H1 (cell line): ENCODE data around the gene SPTBN4. TPM values are rescaled to one million over a fixed set of nuclear protein-coding genes. Genes with fewer than 3 reads are reported as not detected.

Experiments
- CTCF ChIA-PET: fragments of 300-600 bp; sonication (Branson Sonifier 250); formaldehyde crosslinking; loops from one replicate; lab custom pipeline; 2021; ENCODE audit not compliant: partially characterized antibody; lab: Charles Lee
- POLR2A ChIA-PET: fragments of 300-600 bp; sonication (Branson Sonifier 250); formaldehyde crosslinking; loops from one replicate; lab custom pipeline; 2021; ENCODE audit warnings: inconsistent platforms; ENCODE audit not compliant: partially characterized antibody; lab: Charles Lee
- DNase-seq, 2 experiments: peaks; one replicate each; pipeline versions ENCODE4 v3.0.0 to v3.0.0-alpha.2; 2010 to 2022; ENCODE audit warnings: low spot score in 2 of 2, low read depth in 1 of 2, mixed read lengths in 1 of 2
- FAIRE-seq: peaks from 2 replicates; lab custom pipeline; 2011; peaks lifted over from hg19 to GRCh38; lab: Jason Lieb, UNC
- H2AFZ ChIP-seq: 2 replicates; pipeline ENCODE4 v1.8.1; 2012; ENCODE audit warnings: low read length, inconsistent platforms
- H2AK5ac ChIP-seq: 2 replicates; pipeline ENCODE4 v1.6.1; 2013; ENCODE audit warnings: low read depth, low read length
- H2BK120ac ChIP-seq: replicated peaks from 2 replicates; pipeline ENCODE3; 2013; ENCODE audit warnings: low read depth, low read length, inconsistent platforms
- H2BK12ac ChIP-seq: 2 replicates; pipeline ENCODE4 v1.6.1; 2013; ENCODE audit warnings: low read depth, low read length
- H2BK15ac ChIP-seq: 2 replicates; pipeline ENCODE4 v1.6.1; 2013; ENCODE audit warnings: low read length
- H2BK20ac ChIP-seq: 2 replicates; pipeline ENCODE4 v1.6.1; 2013; ENCODE audit warnings: low read length
- H2BK5ac ChIP-seq: 2 replicates; pipeline ENCODE4 v1.6.1; 2013; ENCODE audit warnings: low read depth, low read length
- H3K14ac ChIP-seq: 2 replicates; pipeline ENCODE4 v1.6.1; 2013; ENCODE audit warnings: inconsistent platforms; ENCODE audit not compliant: insufficient read length
- H3K18ac ChIP-seq: 2 replicates; pipeline ENCODE4 v1.6.1; 2013; ENCODE audit warnings: low read length; ENCODE audit errors: extremely low read depth
- H3K23ac ChIP-seq: 2 replicates; pipeline ENCODE4 v1.6.1; 2013; ENCODE audit warnings: inconsistent platforms; ENCODE audit not compliant: insufficient read length
- H3K23me2 ChIP-seq: 2 replicates; pipeline ENCODE4 v1.6.1; 2013; ENCODE audit warnings: low read depth, low read length
- H3K27ac ChIP-seq: 2 replicates; pipeline ENCODE4 v1.6.1; 2011; ENCODE audit warnings: low read depth, low read length, inconsistent platforms
- H3K27me3 ChIP-seq, 4 experiments: replicated peaks in 1 of 4; 1 replicate in 1 of 4; 2 replicates in 3 of 4; pipeline versions ENCODE4 v1.6.1 to v1.8.1; 2011 to 2013; ENCODE audit warnings: low read length in 3 of 4, mild to moderate bottlenecking in 3 of 4, inconsistent platforms in 2 of 4, mixed read lengths in 2 of 4, moderate library complexity in 1 of 4; ENCODE audit not compliant: control insufficient read depth in 3 of 4, insufficient read depth in 3 of 4; ENCODE audit errors: extremely low read depth in 1 of 4
- H3K36me3 ChIP-seq, 4 experiments: 2 replicates each; pipeline versions ENCODE4 v1.6.1 to v1.8.1; 2011 to 2013; ENCODE audit warnings: mild to moderate bottlenecking in 4 of 4, low read length in 3 of 4, moderate library complexity in 2 of 4, control low read depth in 1 of 4, inconsistent platforms in 1 of 4; ENCODE audit not compliant: insufficient read depth in 4 of 4, control insufficient read depth in 2 of 4
- H3K4ac ChIP-seq: replicated peaks from 2 replicates; pipeline ENCODE3; 2013; ENCODE audit warnings: low read length, low read depth, mixed read lengths, inconsistent platforms; ENCODE audit not compliant: insufficient read length
- H3K4me1 ChIP-seq, 4 experiments: replicated peaks in 1 of 4; 1 replicate in 1 of 4; 2 replicates in 3 of 4; pipeline versions ENCODE4 v1.6.1 to v1.8.1; 2011 to 2013; ENCODE audit warnings: low read length in 3 of 4, inconsistent platforms in 2 of 4, mixed read lengths in 1 of 4; ENCODE audit not compliant: insufficient read depth in 4 of 4, control insufficient read depth in 3 of 4
- H3K4me2 ChIP-seq, 2 experiments: 2 replicates each; pipeline versions ENCODE4 v1.6.1 to v1.8.1; 2011 to 2013; ENCODE audit warnings: low read depth in 2 of 2, low read length in 2 of 2, control low read depth in 1 of 2, inconsistent platforms in 1 of 2, mild to moderate bottlenecking in 1 of 2; ENCODE audit not compliant: insufficient read depth in 1 of 2
- H3K4me3 ChIP-seq, 4 experiments: fragments of 200-600, 300-600 bp in 1 of 4; sonication (generic), shearing (Covaris generic), sonication (Bioruptor Twin) in 1 of 4; 2 replicates each; pipeline versions ENCODE4 v1.5.1 to v1.8.1; 2011 to 2016; ENCODE audit warnings: low read length in 4 of 4, low read depth in 3 of 4, control low read depth in 2 of 4, inconsistent platforms in 2 of 4, mild to moderate bottlenecking in 2 of 4, mixed read lengths in 1 of 4, moderate library complexity in 1 of 4; ENCODE audit not compliant: insufficient read depth in 2 of 4; ENCODE audit errors: extremely low read depth in 1 of 4
- H3K56ac ChIP-seq: replicated peaks from 2 replicates; pipeline ENCODE3; 2013; ENCODE audit warnings: low read depth, mild to moderate bottlenecking, mixed read lengths, low read length, inconsistent platforms; ENCODE audit not compliant: insufficient read length
- H3K79me1 ChIP-seq: 2 replicates; pipeline ENCODE4 v1.6.1; 2013; ENCODE audit warnings: low read depth, low read length, control low read depth
- H3K79me2 ChIP-seq, 2 experiments: 2 replicates each; pipeline versions ENCODE4 v1.6.1 to v1.8.1; 2012 to 2013; ENCODE audit warnings: low read length in 2 of 2, mild to moderate bottlenecking in 2 of 2, inconsistent platforms in 1 of 2; ENCODE audit not compliant: insufficient read depth in 2 of 2, control insufficient read depth in 1 of 2
- H3K9ac ChIP-seq, 4 experiments: replicated peaks in 1 of 4; 1 replicate in 1 of 4; 2 replicates in 3 of 4; pipeline versions ENCODE4 v1.6.1 to v1.8.1; 2011 to 2013; ENCODE audit warnings: low read depth in 3 of 4, low read length in 3 of 4, control low read depth in 2 of 4, mild to moderate bottlenecking in 2 of 4, moderate library complexity in 2 of 4, inconsistent platforms in 1 of 4; ENCODE audit errors: extremely low read depth in 1 of 4
- H3K9me3 ChIP-seq, 2 experiments: 2 replicates each; pipeline versions ENCODE4 v1.6.1 to v1.8.1; 2012 to 2013; ENCODE audit warnings: mild to moderate bottlenecking in 2 of 2, moderate library complexity in 2 of 2, control low read depth in 1 of 2, inconsistent platforms in 1 of 2, low read depth in 1 of 2, low read length in 1 of 2, mixed read lengths in 1 of 2; ENCODE audit not compliant: insufficient read depth in 2 of 2
- H4K20me1 ChIP-seq, 2 experiments: replicated peaks in 1 of 2; 2 replicates each; pipeline versions ENCODE3 to v1.8.1; 2011 to 2013; ENCODE audit warnings: inconsistent platforms in 2 of 2, low read length in 2 of 2, mild to moderate bottlenecking in 1 of 2; ENCODE audit not compliant: insufficient read depth in 2 of 2, control insufficient read depth in 1 of 2
- H4K5ac ChIP-seq: 2 replicates; pipeline ENCODE4 v1.6.1; 2013; ENCODE audit warnings: low read length, low read depth, mixed read lengths, inconsistent platforms; ENCODE audit not compliant: insufficient read length
- H4K8ac ChIP-seq: 2 replicates; pipeline ENCODE4 v1.8.0; 2013; ENCODE audit warnings: mild to moderate bottlenecking, moderate library complexity, low read length, inconsistent platforms; ENCODE audit not compliant: insufficient read depth; ENCODE audit errors: extremely low read depth
- H4K91ac ChIP-seq: replicated peaks from 2 replicates; pipeline ENCODE3; 2013; ENCODE audit warnings: low read length, mixed read lengths, inconsistent platforms; ENCODE audit not compliant: insufficient read length
- CTBP2 ChIP-seq: IDR thresholded peaks from 2 replicates; pipeline ENCODE4 v1.7.0; 2011; ENCODE audit warnings: borderline replicate concordance, mild to moderate bottlenecking, moderate library complexity, mixed read lengths, low read length; ENCODE audit not compliant: insufficient read depth, insufficient read length
- RAD21 ChIP-seq, 2 experiments: IDR thresholded peaks in 1 of 2; conservative IDR thresholded peaks in 1 of 2; 2 replicates each; pipeline ENCODE4 v1.6.1; 2011; ENCODE audit warnings: low read depth in 2 of 2, low read length in 2 of 2, improper control_type of control experiment in 1 of 2, inconsistent platforms in 1 of 2, mild to moderate bottlenecking in 1 of 2, moderate library complexity in 1 of 2
- RFX5 ChIP-seq: IDR thresholded peaks from 2 replicates; pipeline ENCODE4 v1.6.1; 2011; ENCODE audit warnings: low read depth, low read length, improper control_type of control experiment, borderline replicate concordance
- TCF12 ChIP-seq: IDR thresholded peaks from 2 replicates; pipeline ENCODE4 v1.6.1; 2011; ENCODE audit warnings: low read depth, mild to moderate bottlenecking, low read length
- WGBS, 2 experiments: shearing (Covaris generic) in 1 of 2; methylation state at CpG; one replicate each; pipeline versions ENCODE4 v1.1.6 to v1.1.7; 2013 to 2015; ENCODE audit warnings: low lambda C conversion rate in 2 of 2, mixed read lengths in 2 of 2, inconsistent platforms in 1 of 2, low coverage in 1 of 2, missing lambda C conversion rate in 1 of 2; ENCODE audit not compliant: insufficient replicate concordance in 2 of 2, insufficient coverage in 1 of 2, insufficient read length in 1 of 2; ENCODE audit errors: extremely low coverage in 1 of 2, missing lambda C conversion rate in 1 of 2; 5-methylcytosine and 5-hydroxymethylcytosine counted together
- polyA plus RNA-seq, 7 experiments: library from polyadenylated mRNA; depleted of rRNA in 3 of 7; stranded (reverse) in 5 of 7; unstranded in 2 of 7; fragments of >200 nt in 5 of 7; fragments of 200-250 nt in 2 of 7; gene quantifications; 1 replicate in 5 of 7; 2 replicates in 1 of 7; 4 replicates in 1 of 7; pipeline versions ENCODE4 v1.2.1 to v1.2.3, GENCODE V29; 2011 to 2013; ENCODE audit warnings: missing spikeins in 2 of 7, mixed read lengths in 2 of 7
- total RNA-seq: library from RNA; stranded (reverse); fragmentation: NEBNext Ultra II Directional; extraction: Animal tissue kit (Norgen Biotek cat#: 25700); gene quantifications from 2 replicates; pipeline ENCODE4 v1.2.1, GENCODE V29; 2021
- TF ChIP-seq, protein P1 (sequence below): IDR thresholded peaks from 2 replicates; pipeline ENCODE4 v1.6.1; 2012; ENCODE audit warnings: inconsistent platforms
- TF ChIP-seq, protein P2 (sequence below), 3 experiments: IDR thresholded peaks; 1 replicate in 2 of 3; 2 replicates in 1 of 3; pipeline versions ENCODE4 v1.5.1 to v1.6.1; 2011; ENCODE audit warnings: low read length in 3 of 3, mild to moderate bottlenecking in 3 of 3, inconsistent platforms in 2 of 3, low read depth in 1 of 3, moderate library complexity in 1 of 3; ENCODE audit not compliant: insufficient read depth in 1 of 3; ENCODE audit errors: control extremely low read depth in 1 of 3

Gene SPTBN4
- total and polyA plus RNA-seq, 2 of the 8 experiments (the other 6 are each of a cell fraction or from before 2014, with no cell fraction given): 1.9 to 3.0 TPM

DNA sequence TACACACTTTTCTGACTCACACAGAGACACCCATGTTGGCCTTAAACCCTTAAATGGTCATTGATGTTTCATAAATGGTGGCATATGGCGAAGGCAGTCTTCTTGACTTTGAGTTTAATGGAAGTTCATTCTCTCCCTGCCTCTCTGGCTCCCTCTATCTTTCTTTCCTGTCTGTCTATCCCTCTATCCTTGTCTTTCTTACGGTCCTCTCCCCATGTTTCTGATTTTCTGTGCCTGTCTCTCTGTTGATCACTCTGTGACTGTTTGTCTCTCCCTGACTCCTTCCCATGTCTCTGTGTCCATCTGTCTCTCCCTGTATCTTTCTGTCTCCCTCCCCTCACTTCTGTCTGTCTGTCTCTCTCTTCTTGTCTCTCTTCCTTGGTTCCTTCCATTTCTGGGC lies 66.7 kb downstream of the SPTBN4 start:
- Histone ChIP-seq H3K79me1 (no peaks in the 10 kb centered on the region), H4K91ac (no peak overlapping the region), H3K27me3 (peaks cover 0 to 4% (median 0%) of the 10 kb centered on the region in 4 experiments; a peak in 2 of 7 replicates), H4K5ac (no peak overlapping the region), H3K9ac (no peak overlapping the region), H3K9me3 (peaks cover 0 to 3% of the 10 kb centered on the region in 2 experiments; a peak in 1 of 4 replicates), H2BK120ac (no peak overlapping the region), H2BK5ac (no peak overlapping the region), H2BK15ac (no peak overlapping the region), H2AK5ac (no peak overlapping the region), H3K23ac (no peak overlapping the region), H3K79me2 (no peaks in the 10 kb centered on the region), H4K20me1 (no peaks in the 10 kb centered on the region), H3K27ac (no peak overlapping the region), H3K23me2 (peaks cover 9% of the 10 kb centered on the region), H2BK20ac (no peak overlapping the region), H2AFZ (no peak overlapping the region), H2BK12ac (no peak overlapping the region), H3K36me3 (no peaks in the 10 kb centered on the region), H3K4ac (no peak overlapping the region), H3K4me2 (no peak overlapping the region), H3K4me1 (peaks cover 0 to 7% (median 4%) of the 10 kb centered on the region in 4 experiments; a peak in 6 of 7 replicates), H4K8ac (no peak overlapping the region), H3K14ac (no peak overlapping the region), H3K18ac (no peak overlapping the region), H3K56ac (no peak overlapping the region), H3K4me3 (no peak overlapping the region)
- ChIA-PET POLR2A (no interaction called here), CTCF (interaction anchor here (0.8 to 2.7 kb wide), 17 partner anchors 10 to 101 kb away, joined by 3 to 13 read pairs (median 7); no protein-coding TSS in a partner anchor)
- TF ChIP-seq, protein P1, sequence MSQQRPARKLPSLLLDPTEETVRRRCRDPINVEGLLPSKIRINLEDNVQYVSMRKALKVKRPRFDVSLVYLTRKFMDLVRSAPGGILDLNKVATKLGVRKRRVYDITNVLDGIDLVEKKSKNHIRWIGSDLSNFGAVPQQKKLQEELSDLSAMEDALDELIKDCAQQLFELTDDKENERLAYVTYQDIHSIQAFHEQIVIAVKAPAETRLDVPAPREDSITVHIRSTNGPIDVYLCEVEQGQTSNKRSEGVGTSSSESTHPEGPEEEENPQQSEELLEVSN: no peak
- TF ChIP-seq RAD21 (IDR thresholded peaks at IDR 0.05 in 1 of 2, conservative IDR thresholded peaks at IDR 0.05 in 1 of 2; ENCODE audit: low read depth in 2 of 2, low read length in 2 of 2): peak in 1 of 2 experiments; percentile 13; a peak in 1 of 4 replicates
- no peak for TF ChIP-seq RFX5
- TF ChIP-seq, protein P2, sequence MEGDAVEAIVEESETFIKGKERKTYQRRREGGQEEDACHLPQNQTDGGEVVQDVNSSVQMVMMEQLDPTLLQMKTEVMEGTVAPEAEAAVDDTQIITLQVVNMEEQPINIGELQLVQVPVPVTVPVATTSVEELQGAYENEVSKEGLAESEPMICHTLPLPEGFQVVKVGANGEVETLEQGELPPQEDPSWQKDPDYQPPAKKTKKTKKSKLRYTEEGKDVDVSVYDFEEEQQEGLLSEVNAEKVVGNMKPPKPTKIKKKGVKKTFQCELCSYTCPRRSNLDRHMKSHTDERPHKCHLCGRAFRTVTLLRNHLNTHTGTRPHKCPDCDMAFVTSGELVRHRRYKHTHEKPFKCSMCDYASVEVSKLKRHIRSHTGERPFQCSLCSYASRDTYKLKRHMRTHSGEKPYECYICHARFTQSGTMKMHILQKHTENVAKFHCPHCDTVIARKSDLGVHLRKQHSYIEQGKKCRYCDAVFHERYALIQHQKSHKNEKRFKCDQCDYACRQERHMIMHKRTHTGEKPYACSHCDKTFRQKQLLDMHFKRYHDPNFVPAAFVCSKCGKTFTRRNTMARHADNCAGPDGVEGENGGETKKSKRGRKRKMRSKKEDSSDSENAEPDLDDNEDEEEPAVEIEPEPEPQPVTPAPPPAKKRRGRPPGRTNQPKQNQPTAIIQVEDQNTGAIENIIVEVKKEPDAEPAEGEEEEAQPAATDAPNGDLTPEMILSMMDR (IDR thresholded peaks at IDR 0.05; ENCODE audit: control extremely low read depth in 1 of 3, insufficient read depth in 1 of 3, low read depth in 1 of 3, low read length in 3 of 3): peak in 1 of 3 experiments; percentile 44; a peak in 1 of 4 replicates
- no peak for TF ChIP-seq CTBP2
- no peak for TF ChIP-seq TCF12
- 89% methylated on average over 2 of the region's 2 CpGs; no CpG with 5 or more reads in 1 of the 2 experiments for WGBS, 2 experiments
- FAIRE-seq (no peak), DNase-seq (no peak)
